Measurements from ENCODE around the gene BCL2.

Gene BCL2

GRCh38 chr18:63159590-63159989 lies 160.0 kb downstream of the BCL2 start:
- Histone ChIP-seq H3K9me3 (ENCODE audit: control insufficient read depth, insufficient read depth, low read length) (no peaks in the 10 kb centered on the region), H3K36me3 (ENCODE audit: control insufficient read depth, insufficient read depth, low read length) (no peaks in the 10 kb centered on the region), H3K27me3 (ENCODE audit: control insufficient read depth, insufficient read depth, low read length) (no peaks in the 10 kb centered on the region), H3K9ac (ENCODE audit: low read depth, low read length) (no peak overlapping the region), H3K4me1 (ENCODE audit: control insufficient read depth, insufficient read depth, low read length) (no peaks in the 10 kb centered on the region), H3K4me3 (ENCODE audit: low read depth, low read length) (no peak overlapping the region), H3K27ac (ENCODE audit: low read depth, low read length) (no peak overlapping the region)

DNA sequence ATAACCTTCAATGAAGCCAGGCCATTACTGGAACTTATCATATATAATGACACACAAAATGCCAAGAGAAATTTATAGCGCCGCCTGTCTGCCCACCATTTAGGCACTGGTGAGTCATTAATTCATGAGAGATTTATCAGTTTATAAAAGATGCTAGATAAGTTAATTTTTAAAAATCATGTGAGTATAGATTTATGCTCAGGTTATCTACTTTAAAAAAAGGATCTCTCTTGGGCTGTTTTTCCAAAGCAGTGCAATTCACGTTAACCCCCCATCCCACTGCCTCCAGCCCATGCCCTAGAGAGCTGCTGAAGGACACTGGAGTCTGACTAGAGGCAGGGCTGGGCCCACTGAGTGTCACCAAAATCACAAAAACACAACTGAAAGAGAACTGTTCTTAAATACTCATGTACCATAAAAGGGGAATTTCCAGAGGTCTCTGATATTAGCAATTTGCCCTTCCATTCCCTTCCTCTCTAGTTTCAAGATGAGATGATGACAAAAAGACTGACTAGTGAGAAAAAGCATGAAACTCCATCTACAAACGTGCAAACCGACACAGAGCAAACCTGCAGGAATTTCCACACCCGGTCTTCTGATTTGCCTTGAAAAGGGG lies 160.8 kb downstream of the BCL2 start:
- Histone ChIP-seq H3K27me3 (ENCODE audit: control insufficient read depth, insufficient read depth, low read length) (no peaks in the 10 kb centered on the region), H3K4me1 (ENCODE audit: control insufficient read depth, insufficient read depth, low read length) (no peaks in the 10 kb centered on the region), H3K4me3 (ENCODE audit: low read depth, low read length) (no peak overlapping the region), H3K9me3 (ENCODE audit: control insufficient read depth, insufficient read depth, low read length) (no peaks in the 10 kb centered on the region), H3K27ac (ENCODE audit: low read depth, low read length) (no peak overlapping the region), H3K36me3 (ENCODE audit: control insufficient read depth, insufficient read depth, low read length) (no peaks in the 10 kb centered on the region), H3K9ac (ENCODE audit: low read depth, low read length) (no peak overlapping the region)

GRCh38 chr18:63158012-63158631 lies 161.4 kb downstream of the BCL2 start:
- H3K9ac ChIP-seq (ENCODE audit: low read depth, low read length) = no peak overlapping the region
- H3K9me3 ChIP-seq (ENCODE audit: control insufficient read depth, insufficient read depth, low read length) = no peaks in the 10 kb centered on the region
- no peak overlapping the region for H3K4me3 ChIP-seq (ENCODE audit: low read depth, low read length)
- H3K36me3 ChIP-seq (ENCODE audit: control insufficient read depth, insufficient read depth, low read length) = no peaks in the 10 kb centered on the region
- no peaks in the 10 kb centered on the region for H3K4me1 ChIP-seq (ENCODE audit: control insufficient read depth, insufficient read depth, low read length)
- no peak overlapping the region for H3K27ac ChIP-seq (ENCODE audit: low read depth, low read length)
- H3K27me3 ChIP-seq (ENCODE audit: control insufficient read depth, insufficient read depth, low read length) = no peaks in the 10 kb centered on the region

DNA sequence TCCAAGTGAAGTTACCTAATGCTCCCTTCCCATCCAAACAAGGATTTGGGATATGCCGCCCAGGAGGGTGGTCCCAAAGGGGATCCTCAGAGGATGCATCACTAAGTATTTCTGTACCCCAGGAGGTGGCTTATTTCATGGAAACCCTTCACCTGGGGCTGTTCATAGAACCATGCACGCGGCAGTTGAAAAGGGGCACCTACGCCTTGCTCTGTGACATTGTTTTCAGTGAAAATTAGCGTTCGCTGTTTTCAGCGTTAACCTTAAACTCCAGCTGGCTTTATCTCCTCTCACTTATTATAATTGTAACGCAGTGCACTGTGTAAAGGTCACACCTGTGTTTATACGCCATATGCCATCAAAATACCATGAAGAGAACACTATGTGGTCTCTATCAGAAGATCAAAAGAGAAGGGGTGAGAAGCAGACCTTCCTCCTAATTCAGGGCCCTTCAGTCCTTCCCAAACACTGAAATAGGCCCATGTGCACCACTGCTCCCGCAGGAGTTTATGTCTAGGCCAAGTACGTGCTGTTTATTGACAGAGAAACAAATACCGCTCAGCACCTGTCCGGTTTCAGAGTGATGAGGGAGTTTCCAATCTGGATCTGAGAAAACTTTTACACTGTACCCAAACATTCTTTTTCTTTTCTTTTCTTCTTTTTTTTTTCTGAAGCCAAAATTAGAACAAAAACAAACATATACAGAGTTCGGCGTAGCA lies 162.1 kb downstream of the BCL2 start:
- H3K9ac ChIP-seq (ENCODE audit: low read depth, low read length) = no peak overlapping the region
- no peaks in the 10 kb centered on the region for H3K36me3 ChIP-seq (ENCODE audit: control insufficient read depth, insufficient read depth, low read length)
- H3K4me3 ChIP-seq (ENCODE audit: low read depth, low read length) = no peak overlapping the region
- H3K27ac ChIP-seq (ENCODE audit: low read depth, low read length) = no peak overlapping the region
- no peaks in the 10 kb centered on the region for H3K27me3 ChIP-seq (ENCODE audit: control insufficient read depth, insufficient read depth, low read length)
- no peaks in the 10 kb centered on the region for H3K4me1 ChIP-seq (ENCODE audit: control insufficient read depth, insufficient read depth, low read length)
- no peaks in the 10 kb centered on the region for H3K9me3 ChIP-seq (ENCODE audit: control insufficient read depth, insufficient read depth, low read length)

DNA sequence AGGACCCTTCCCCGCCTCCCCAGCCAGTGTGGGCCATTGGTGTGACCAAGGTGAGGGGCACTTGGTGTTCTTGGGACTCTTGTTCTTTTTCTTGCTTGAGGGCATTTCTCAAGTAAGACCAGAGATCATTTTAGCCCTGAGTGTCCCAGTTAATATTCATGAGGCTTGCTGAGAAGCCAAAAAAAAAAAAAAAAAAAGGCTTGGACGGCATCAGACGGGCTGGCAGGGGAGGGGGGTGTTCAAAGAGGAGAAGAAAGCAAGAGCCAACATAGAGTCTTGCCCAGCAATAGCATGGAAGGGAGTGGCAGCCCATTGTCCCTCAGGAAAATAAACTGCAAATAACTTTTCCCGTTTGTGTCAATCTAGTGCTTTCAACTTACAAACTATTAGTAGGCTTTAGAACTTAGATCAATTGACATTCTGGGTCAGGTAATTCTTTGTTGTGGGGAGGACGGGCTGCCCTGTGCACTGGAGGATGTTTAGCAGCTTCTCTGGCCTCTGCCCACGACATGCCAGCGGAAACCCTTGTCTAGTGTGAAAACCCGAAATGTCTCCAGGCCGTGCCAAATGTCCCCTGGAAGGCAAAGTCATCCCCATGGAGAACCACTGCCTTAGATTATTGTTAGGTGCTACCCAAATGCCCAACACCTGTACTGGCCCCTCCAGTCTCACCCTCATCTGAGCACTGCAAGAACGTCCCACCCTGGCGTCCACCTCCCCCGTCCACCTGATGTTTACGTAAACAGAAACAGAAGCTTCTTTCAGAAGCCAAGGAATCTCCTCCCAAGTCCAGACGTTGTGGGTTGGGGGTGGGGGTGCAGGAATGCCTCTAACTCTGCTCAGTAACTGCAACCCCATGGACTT lies 163.4 kb downstream of the BCL2 start:
- H3K27me3 ChIP-seq (ENCODE audit: control insufficient read depth, insufficient read depth, low read length) = no peaks in the 10 kb centered on the region
- no peak overlapping the region for H3K4me3 ChIP-seq (ENCODE audit: low read depth, low read length)
- H3K4me1 ChIP-seq (ENCODE audit: control insufficient read depth, insufficient read depth, low read length) = no peaks in the 10 kb centered on the region
- no peak overlapping the region for H3K27ac ChIP-seq (ENCODE audit: low read depth, low read length)
- H3K9me3 ChIP-seq (ENCODE audit: control insufficient read depth, insufficient read depth, low read length) = no peaks in the 10 kb centered on the region
- H3K9ac ChIP-seq (ENCODE audit: low read depth, low read length) = no peak overlapping the region
- H3K36me3 ChIP-seq (ENCODE audit: control insufficient read depth, insufficient read depth, low read length) = no peaks in the 10 kb centered on the region

GRCh38 chr18:63155169-63155852 lies 164.3 kb downstream of the BCL2 start:
- H3K9me3 ChIP-seq (ENCODE audit: control insufficient read depth, insufficient read depth, low read length) = no peaks in the 10 kb centered on the region
- H3K27me3 ChIP-seq (ENCODE audit: control insufficient read depth, insufficient read depth, low read length) = no peaks in the 10 kb centered on the region
- H3K27ac ChIP-seq (ENCODE audit: low read depth, low read length) = no peak overlapping the region
- no peaks in the 10 kb centered on the region for H3K36me3 ChIP-seq (ENCODE audit: control insufficient read depth, insufficient read depth, low read length)
- 0 out of 2 replicates have a peak, but pooled peaks cover 3% of the 10 kb centered on the region for H3K4me1 ChIP-seq (ENCODE audit: control insufficient read depth, insufficient read depth, low read length)
- H3K9ac ChIP-seq (ENCODE audit: low read depth, low read length) = no peak overlapping the region
- H3K4me3 ChIP-seq (ENCODE audit: low read depth, low read length) = no peak overlapping the region

- H3K4me3 ChIP-seq (ENCODE audit: low read depth, low read length) = no peak overlapping the region
- H3K9ac ChIP-seq (ENCODE audit: low read depth, low read length) = no peak overlapping the region
- 0 out of 2 replicates have a peak, but pooled peaks cover 3% of the 10 kb centered on the region for H3K4me1 ChIP-seq (ENCODE audit: control insufficient read depth, insufficient read depth, low read length)
Observed at GRCh38 chr18:63154350-63155152, 165.0 kb downstream of the BCL2 start.

DNA sequence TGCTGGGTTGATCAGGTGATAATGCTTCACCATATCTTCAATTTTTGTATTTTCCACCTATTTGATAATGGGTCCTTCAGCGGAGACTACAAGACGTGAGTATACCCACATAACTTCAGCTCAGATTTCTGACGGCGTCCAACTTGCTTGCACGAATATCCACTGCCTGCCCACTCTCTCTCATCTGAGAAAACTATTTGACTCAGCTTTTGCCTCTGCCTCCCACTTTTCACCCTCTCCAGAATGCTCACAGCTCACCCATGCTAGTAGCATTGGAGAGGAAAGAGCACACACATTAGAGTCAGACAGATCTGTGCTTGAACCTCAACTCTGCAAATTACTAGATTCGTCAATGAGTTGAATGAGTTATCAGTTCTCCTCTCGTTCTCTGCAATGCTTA lies 166.8 kb downstream of the BCL2 start:
- Histone ChIP-seq H3K27ac (ENCODE audit: low read depth, low read length) (no peak overlapping the region), H3K27me3 (ENCODE audit: control insufficient read depth, insufficient read depth, low read length) (no peaks in the 10 kb centered on the region), H3K9me3 (ENCODE audit: control insufficient read depth, insufficient read depth, low read length) (no peaks in the 10 kb centered on the region), H3K9ac (ENCODE audit: low read depth, low read length) (no peak overlapping the region), H3K4me1 (ENCODE audit: control insufficient read depth, insufficient read depth, low read length) (0 out of 2 replicates have a peak, but pooled peaks cover 3% of the 10 kb centered on the region), H3K4me3 (ENCODE audit: low read depth, low read length) (no peak overlapping the region), H3K36me3 (ENCODE audit: control insufficient read depth, insufficient read depth, low read length) (no peaks in the 10 kb centered on the region)

More at GRCh38 chr18:63154350-63155152, 165.0 kb downstream of the BCL2 start:
- no peak overlapping the region for H3K27ac ChIP-seq (ENCODE audit: low read depth, low read length)
- no peaks in the 10 kb centered on the region for H3K9me3 ChIP-seq (ENCODE audit: control insufficient read depth, insufficient read depth, low read length)
- no peaks in the 10 kb centered on the region for H3K27me3 ChIP-seq (ENCODE audit: control insufficient read depth, insufficient read depth, low read length)
- no peaks in the 10 kb centered on the region for H3K36me3 ChIP-seq (ENCODE audit: control insufficient read depth, insufficient read depth, low read length)

- Histone ChIP-seq H3K4me1 (ENCODE audit: control insufficient read depth, insufficient read depth, low read length) (0 out of 2 replicates have a peak, but pooled peaks cover 3% of the 10 kb centered on the region), H3K27ac (ENCODE audit: low read depth, low read length) (no peak overlapping the region), H3K27me3 (ENCODE audit: control insufficient read depth, insufficient read depth, low read length) (no peaks in the 10 kb centered on the region), H3K36me3 (ENCODE audit: control insufficient read depth, insufficient read depth, low read length) (no peaks in the 10 kb centered on the region), H3K9ac (ENCODE audit: low read depth, low read length) (no peak overlapping the region), H3K4me3 (ENCODE audit: low read depth, low read length) (no peak overlapping the region), H3K9me3 (ENCODE audit: control insufficient read depth, insufficient read depth, low read length) (no peaks in the 10 kb centered on the region)
Observed at GRCh38 chr18:63152096-63152495, 167.5 kb downstream of the BCL2 start.

GRCh38 chr18:63151539-63151938 lies 168.0 kb downstream of the BCL2 start:
- Histone ChIP-seq H3K27me3 (ENCODE audit: control insufficient read depth, insufficient read depth, low read length) (no peaks in the 10 kb centered on the region), H3K9me3 (ENCODE audit: control insufficient read depth, insufficient read depth, low read length) (no peaks in the 10 kb centered on the region), H3K36me3 (ENCODE audit: control insufficient read depth, insufficient read depth, low read length) (no peaks in the 10 kb centered on the region), H3K4me1 (ENCODE audit: control insufficient read depth, insufficient read depth, low read length) (0 out of 2 replicates have a peak, but pooled peaks cover 4% of the 10 kb centered on the region), H3K4me3 (ENCODE audit: low read depth, low read length) (no peak overlapping the region), H3K27ac (ENCODE audit: low read depth, low read length) (no peak overlapping the region), H3K9ac (ENCODE audit: low read depth, low read length) (no peak overlapping the region)

Measured in HUES48 (cell line).